GM18870 (cell line): Measurements from ENCODE around the gene GPRIN3.

Source experiments
- ATAC-seq: cut with Tn5 transposase; IDR thresholded peaks from one replicate; pipeline ENCODE4 v1.9.1; 2021; ENCODE audit warnings: moderate library complexity; ENCODE audit not compliant: unreplicated experiment

GPRIN3 gene

GRCh38 chr4:89307446-89308160 is at the start of gene GPRIN3:
Gene GPRIN3, minus strand, starts transcription at chr4:89307800. Its CDS starts 57,690 bp downstream, at chr4:89250110.
- peak; percentile 43 for ATAC-seq

DNA sequence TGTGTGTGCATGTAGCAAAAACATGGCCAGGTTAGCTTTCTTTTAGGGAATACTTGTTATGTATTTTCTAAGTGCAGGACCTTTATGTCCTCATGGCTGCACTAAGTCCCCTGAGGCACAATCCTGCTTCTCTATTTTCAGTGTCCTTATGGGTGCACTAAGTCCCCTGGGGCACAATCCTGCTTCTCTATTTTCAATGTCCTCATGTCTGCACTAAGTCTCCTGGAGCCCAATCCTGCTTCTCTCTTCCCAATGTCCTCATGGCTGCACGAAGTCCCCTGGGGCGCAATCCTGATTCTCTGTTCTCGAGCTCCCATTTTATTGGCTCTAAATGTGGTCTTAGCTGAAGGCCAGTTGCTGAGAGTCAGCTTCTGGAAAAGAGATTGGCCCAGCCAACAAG is 49.7 kb upstream of the GPRIN3 start:
- no peak for ATAC-seq

DNA sequence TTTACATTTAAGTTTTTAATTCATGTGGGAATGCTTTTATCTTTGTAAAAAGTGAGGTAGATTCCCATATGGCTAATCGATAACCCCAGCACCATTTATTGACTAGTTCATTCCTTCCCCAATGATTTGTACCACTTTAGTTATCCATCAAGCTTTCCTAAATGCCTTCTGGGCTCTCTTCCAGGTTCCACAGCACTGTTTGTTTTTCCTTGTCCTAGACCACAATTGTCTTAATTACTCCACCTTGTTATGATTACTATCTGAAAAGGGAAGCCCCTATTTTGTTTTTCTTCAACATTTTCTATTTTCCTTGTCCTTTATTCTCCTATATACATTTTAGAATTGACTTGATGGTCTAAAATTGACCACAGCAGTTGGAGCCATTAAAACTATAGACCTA is 48.5 kb upstream of the GPRIN3 start:
- ATAC-seq = no peak

DNA sequence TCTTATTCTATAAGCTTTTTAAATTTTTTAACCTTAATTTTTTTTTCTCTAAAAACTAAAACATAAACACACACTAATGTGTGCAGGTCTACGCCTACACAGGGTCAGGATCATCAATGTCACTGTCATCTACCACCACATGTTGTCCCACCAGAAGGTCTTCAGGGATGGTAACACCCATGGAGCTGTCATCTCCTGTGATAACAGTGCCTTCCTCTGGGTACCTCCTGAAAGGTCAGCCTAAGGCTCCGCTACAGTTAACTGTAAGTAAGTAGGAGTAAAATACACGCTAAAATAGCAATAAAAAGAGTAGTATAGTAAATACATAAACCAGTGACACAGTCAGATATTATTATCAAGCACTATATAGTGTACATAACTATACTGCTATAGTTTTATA is 45.9 kb upstream of the GPRIN3 start:
- ATAC-seq = no peak

DNA sequence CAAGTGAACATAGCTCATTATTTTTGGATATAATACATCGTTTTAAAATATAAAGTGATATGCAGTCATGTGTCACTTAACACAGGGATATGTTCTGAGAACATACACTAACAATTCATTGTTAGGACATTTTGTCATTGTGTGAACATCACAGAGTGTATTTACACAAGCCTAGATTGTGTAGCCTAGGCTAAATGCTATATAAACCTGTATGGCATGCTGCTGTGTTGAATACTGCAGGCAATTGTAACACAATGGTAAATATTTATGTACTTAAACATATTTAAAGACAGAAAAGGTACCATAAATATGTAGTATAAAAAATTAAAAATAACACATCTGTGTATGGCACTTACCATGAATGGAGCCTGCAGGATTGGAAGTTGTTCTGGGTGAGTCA is 44.9 kb upstream of the GPRIN3 start:
- ATAC-seq = no peak

- ATAC-seq = no peak
Observed at GRCh38 chr4:89351201-89351600, 43.6 kb upstream of the GPRIN3 start.

DNA sequence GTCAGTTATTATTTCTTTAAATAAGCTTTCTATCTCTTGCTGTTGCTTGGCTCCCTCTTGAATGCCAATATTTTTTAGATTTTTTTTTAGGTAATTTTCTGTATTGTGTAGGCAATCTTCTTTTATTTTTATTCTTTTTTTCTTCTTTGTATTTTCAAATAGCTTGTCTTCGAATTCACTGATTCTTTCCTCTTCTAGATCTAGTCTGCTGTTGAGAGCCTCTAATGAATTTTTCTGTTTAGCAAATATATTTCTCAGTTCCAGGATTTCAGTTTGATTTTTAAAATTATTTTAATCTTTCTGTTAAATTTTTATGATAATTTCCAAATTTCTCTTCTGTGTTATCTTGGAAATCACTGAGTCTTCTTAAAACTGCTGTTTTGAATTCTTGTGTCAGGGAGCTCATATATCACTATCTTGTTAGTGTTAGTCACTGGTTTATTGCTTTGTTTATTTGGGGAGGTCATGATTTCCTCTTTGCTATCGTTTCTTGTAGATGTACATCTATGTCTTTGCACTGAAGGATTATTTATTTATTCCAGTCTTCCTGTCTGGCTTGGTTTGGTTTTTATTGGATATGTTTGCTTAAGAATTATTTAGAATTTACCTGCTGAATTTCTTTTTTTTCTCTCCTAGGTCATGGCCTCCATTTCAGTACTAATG is 39.9 kb upstream of the GPRIN3 start:
- no peak for ATAC-seq

DNA sequence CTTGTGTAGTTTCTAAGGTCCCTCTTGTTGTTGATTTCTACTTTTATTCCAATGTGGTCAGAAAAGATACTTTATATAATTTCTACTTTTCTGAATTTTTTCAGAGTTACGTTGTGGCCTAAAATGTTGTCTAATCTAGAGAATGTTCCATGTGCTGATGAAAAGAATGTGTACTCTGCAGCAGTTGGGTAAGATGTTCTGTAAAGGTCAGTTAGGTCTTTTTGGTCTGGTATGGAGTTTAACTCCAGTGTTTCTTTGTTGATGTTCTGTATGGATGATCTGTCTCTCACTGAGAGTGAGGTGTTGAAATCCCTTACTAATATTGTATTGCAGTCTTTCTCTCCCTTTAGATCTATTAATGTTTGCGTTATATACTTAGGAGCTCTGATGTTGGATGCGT is 37.0 kb upstream of the GPRIN3 start:
- ATAC-seq = no peak

GRCh38 chr4:89338206-89338605 is 30.6 kb upstream of the GPRIN3 start:
- no peak for ATAC-seq

GRCh38 chr4:89337681-89338080 is 30.1 kb upstream of the GPRIN3 start:
- ATAC-seq = no peak

DNA sequence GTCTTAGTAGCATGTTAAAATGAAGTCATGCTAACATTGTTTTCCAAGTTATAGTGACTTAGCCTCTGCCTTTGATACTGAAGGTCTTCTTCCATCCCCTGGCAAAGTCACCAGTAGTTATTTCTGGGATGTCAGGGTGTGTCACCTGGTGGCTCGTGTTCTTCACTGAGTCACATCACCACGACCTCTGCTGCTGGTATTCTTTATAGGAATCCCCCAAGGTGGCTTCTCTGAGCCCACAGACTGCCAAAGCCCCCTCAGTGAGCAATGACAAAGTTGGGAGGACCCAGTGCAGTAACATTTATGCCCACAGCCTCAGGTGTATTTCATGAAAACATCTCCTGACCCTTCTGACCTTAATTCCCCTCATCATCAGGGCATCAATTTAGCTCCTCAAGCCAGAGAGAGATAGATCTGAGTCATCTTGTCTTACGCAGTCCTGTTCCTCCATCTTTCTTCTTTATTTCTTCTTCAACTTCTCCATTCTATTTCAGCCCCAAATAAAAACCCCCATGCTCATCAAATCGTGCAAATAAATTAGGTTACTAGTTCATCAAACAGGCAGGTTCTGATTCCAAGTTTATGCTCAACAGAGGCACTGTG is 29.3 kb upstream of the GPRIN3 start:
- ATAC-seq = no peak

GRCh38 chr4:89334830-89335229 is 27.2 kb upstream of the GPRIN3 start:
- ATAC-seq = no peak

DNA sequence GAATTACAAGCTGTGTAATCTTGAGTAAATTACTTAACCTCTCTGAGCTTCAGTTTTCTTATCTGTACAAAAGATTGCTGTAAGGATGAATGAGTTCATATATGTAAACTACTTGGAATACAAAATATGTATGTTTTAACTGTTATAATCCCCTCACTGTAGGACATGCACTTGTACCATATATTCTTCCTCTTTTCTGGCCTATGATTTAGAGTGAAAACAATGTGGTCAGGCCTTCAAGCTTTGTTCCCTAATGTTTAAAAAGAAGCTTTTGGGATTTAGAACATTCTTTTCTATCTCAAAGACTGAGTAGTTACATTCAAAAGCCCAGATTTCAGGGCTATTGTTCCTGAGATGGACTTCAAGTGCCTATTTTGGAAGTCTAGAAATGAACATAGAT is 26.7 kb upstream of the GPRIN3 start:
- no peak for ATAC-seq

GRCh38 chr4:89331686-89332544 is 24.3 kb upstream of the GPRIN3 start:
- no peak for ATAC-seq

- ATAC-seq = no peak
Observed at GRCh38 chr4:89331197-89331596, 23.6 kb upstream of the GPRIN3 start.

DNA sequence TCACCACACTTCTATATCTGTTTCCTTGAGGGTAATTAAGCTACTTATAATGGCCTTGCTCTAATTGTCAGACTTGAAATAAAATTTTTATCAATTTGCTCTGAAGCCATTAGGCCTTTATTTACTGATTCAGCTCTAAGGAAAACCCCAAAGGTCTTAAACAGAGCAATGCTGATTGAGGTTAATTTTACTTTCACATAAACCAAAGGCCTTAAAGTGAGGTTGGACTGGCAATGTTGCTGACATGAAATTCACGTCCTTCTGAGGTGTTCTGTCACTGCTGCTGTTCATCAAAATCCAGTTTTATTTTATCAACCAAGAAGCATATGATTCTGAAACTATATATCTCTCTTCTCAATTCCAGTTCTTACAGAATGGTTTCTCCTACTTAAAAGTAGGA is 21.7 kb upstream of the GPRIN3 start:
- ATAC-seq = no peak

DNA sequence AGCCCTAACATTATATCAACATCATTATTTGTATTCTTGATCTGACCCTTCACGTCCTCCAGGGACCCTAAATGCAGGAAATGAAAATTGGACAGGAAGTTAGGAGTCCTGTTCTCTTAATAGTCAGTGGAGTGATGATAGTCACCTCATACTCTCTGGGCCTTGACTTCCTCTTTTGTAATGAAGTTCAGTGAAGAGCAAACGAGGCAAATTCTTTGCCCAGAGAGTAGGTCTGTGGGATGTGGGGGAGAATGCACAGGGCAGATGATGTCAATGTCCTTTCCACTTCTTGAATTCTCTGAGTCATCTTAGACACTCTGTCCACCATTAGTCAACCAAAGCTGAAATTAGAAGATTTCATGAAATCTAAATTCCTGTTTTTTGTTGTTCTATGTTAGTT is 17.1 kb upstream of the GPRIN3 start:
- ATAC-seq = peak; percentile 85

- no peak for ATAC-seq
Observed at GRCh38 chr4:89322671-89323070, 15.1 kb upstream of the GPRIN3 start.

DNA sequence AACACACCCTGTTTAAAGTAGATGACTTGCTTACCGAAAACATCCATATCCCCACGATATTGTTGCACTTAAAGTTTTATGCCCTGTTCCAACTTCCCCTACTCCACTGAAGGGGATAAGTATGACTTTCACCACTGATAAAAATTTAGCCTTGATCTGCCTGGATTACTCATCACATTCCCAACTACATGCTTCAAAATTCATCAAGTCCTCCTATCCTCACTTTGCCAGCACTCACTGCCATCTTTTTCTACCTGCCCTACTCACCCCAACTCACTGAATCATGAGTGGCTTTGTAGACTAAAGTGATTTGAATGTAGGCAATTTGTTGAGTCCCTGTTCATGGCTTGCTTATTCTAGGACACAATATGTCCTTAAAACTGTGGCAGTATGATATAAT is 12.2 kb upstream of the GPRIN3 start:
- no peak for ATAC-seq

DNA sequence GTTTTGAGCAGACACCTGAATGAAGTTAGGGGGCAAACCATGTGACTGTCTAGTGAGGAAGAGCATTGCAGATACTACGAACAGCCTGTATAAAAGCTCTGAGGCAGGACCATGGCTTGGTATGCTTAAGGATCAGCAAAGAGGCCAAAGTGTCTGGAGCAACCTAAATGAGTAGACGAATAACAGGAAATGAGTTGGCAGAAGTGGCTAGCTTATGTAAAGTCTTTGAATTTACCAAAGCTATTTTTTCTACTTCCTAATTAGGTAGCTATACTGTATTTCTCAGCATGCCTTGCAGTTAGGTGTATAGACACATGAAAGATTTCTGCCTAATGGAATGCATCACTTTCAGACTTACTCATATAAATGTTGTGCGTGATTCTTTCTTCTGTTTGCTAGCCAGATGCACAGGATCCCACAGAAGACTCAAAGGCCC is 9.3 kb upstream of the GPRIN3 start:
- ATAC-seq = no peak

- ATAC-seq = no peak
Observed at GRCh38 chr4:89316211-89316610, 8.6 kb upstream of the GPRIN3 start.
